Daoy (cell line): Measurements from ENCODE around the gene GBP3. TPM values are rescaled to one million over a fixed set of nuclear protein-coding genes. Genes with fewer than 3 reads are reported as not detected.
"Not testable (repeated sequence)": the region's sequence is repeated elsewhere in the genome, so short reads cannot be mapped to it uniquely, and the experiment has no call there.

Source experiments
- DNase-seq: peaks from one replicate; pipeline ENCODE4 v3.0.0-alpha.2; 2015; ENCODE audit warnings: low read depth
- total RNA-seq: library from RNA; depleted of rRNA; stranded (reverse); fragments of >200 nt; shearing (Covaris generic); gene quantifications from 2 replicates; pipeline ENCODE4 v1.2.3, GENCODE V29; 2014; rRNA removed

GBP3 gene
- total RNA-seq, 1 experiment from 2014 or later: 42.0 TPM

DNA sequence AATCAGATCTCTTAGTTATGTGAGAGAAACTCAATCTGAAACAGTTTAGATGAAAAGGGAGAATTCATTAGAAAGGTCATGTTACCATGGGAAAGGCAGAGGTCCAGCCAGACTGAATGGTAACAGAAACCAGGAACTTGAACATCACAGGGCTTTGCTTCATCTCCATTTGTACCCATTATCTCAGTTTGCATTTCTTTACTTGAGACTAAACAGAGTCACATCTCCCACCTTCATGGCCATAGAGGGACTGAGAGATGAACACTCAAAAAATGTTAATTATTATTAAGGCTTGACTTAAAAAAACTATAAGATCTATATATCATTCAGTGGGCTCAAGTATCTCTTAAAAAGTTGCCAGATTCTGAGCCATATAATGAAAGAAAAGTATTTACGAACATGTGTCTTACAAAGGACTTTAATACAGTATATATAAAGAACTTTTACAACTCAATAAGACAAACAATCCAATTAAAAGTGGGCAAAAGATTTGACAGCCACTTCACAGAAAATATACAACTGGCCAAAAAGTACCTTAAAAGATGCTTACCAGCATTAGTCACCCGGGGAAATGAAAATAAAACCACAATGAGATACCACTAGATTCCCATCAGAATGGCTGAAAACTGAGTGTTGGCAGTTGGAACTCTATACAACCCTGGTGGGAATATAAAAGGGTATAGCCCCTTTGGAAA, 43.5 kb downstream of the GBP3 start:
- peak; percentile 70 for DNase-seq

DNA sequence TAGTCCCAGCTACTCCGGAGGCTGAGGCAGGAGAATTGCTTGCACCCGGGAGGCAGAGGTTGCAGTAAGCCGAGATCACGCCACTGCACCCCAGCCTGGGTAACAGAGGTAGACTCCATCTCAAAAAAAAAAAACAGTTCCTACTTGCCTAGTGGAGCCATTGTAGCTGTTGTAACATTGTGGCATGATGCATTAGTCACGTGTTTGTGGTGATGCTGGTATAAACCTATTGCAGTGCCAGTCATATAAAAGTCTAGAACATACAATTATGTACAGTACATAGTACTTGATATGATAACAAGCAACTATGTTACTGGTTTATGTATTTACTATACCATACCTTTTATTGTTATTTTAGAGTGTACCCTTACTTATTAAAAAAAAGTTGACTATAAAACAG, 46.4 kb downstream of the GBP3 start:
- no peak for DNase-seq

DNA sequence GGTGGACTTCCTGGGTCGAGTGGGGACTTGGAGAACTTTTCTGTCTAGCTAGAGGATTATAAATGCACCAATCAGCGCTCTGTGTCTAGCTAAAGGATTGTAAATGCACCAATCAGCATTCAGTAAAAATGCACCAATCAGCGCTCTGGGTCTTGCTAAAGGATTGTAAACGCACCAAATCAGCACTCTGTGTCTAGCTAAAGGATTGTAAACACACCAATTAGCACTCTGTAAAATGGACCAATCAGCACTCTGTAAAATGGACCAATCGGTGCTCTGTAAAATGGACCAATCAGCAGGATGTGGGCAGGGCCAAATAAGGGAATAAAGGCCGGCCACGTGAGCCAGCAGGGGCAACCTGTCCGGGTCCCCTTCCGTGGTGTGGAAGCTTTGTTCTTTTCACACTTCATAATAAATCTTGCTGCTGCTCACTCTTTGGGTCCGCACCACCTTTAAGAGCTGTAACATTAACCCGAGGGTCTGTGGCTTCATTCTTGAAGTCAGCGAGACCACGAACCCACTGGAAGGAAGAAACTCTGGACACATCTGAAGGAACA, 48.0 kb downstream of the GBP3 start:
- not testable (repeated sequence) for DNase-seq

DNA sequence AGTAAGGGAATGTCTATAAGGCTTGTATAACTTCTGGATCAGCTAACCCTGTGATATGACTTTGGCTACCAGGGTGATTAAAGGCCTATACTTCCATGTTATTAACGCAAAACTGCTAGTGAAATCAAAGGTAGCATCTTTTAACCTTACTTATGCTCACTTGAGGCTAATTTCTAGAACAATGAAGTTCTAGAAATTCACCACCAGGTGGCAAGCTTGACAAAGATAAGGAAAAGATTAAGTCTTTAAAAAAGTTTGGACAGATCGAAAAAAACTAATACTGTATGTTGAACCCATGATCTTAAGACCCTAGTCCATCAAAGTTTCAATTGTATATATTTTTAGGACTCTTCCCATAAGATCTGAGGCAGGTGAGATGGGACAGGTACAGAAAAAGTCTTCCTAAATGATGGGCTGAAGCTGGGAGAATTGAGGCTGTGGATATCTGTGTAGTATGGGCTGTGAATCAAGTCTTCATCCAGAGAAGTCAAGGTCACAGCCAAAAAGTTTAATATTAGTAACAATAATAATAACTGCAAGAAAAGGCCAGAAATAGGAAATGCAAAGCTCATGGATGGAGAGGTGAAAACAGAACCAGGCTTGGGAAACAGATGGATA, 49.0 kb downstream of the GBP3 start:
- DNase-seq: peak; percentile 36

DNA sequence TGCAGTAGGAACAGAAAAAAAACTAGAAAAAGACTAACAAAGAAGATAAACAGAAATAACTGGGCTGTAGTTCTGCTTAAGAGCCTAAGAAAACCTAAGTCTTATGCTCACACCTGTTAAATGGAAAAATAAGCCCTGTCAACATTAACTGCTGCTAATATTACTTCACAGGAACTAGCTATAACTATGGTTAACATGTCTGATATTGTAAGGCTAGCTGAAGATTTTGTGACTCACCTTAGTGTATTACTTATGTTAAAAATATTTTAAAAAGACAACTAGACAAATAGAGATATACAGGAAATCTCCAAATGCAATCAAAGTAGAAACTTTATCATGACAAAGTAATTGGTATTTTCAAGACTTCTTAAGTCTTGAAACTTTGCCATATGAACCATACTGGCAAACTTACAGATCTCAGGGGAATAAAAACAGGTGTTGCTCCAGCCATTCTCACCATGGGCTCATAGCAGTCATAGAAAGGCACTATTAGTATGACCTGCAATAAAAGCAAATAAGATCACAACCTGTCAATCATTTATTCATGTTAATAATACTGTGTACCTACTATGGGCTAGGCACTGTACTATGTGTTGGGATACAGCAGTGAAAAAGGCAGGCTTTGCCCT, 60.9 kb downstream of the GBP3 start:
- no peak for DNase-seq

DNA sequence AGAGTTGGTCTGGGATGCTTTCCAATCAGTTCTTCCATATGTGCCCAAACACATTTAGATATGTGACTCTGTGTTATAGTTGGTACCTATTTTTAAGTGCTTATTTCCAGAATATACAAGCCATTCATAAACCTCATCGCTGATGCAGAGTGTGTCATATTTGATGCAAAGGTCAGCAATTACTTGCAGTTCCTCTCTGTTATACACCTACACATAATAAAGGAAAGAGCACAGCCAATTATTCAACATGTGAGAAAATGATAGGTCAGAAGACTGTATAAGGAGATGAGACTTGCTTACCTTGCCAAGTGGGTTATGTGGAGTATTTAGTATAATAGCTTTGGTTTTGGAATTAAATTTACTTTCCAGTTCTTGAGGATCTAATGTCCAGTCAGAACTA, 61.6 kb downstream of the GBP3 start:
- no peak for DNase-seq

Other genes starting within 250 kb of the GBP3 start
- 108 and 109 TPM in 2 replicates for gene GTF2B, start 131.3 kb downstream of the GBP3 start, total RNA-seq
- 30.7 and 34.9 TPM in 2 replicates for gene KYAT3, start 30.2 kb downstream of the GBP3 start, total RNA-seq
- 14.1 and 16.5 TPM in 2 replicates for gene RBMXL1, start 30.2 kb downstream of the GBP3 start, total RNA-seq
- gene GBP1, start 42.3 kb upstream of the GBP3 start, total RNA-seq: 101 and 111 TPM in 2 replicates
- gene GBP2, start 103.2 kb upstream of the GBP3 start, total RNA-seq: 19.1 and 24.8 TPM in 2 replicates
- gene GBP7, start 153.1 kb upstream of the GBP3 start, total RNA-seq: not detected in 2 replicates
- 8.3 and 9.5 TPM in 2 replicates for gene GBP4, start 176.1 kb upstream of the GBP3 start, total RNA-seq
- 2.9 and 3.4 TPM in 2 replicates for gene GBP5, start 250.0 kb upstream of the GBP3 start, total RNA-seq